Fibroblast of lung (primary cell): ENCODE data around the gene NTRK3. TPM values are rescaled to one million over a fixed set of nuclear protein-coding genes. Genes with fewer than 3 reads are reported as not detected.

ENCODE experiments used
- DNase-seq, 2 donors: peaks; one replicate each; pipeline versions ENCODE4 v3.0.0 to v3.0.0-alpha.2; 2010; ENCODE audit warnings: low read depth in 2 of 2
- H2AFZ ChIP-seq: 2 replicates; pipeline ENCODE4 v1.5.1; 2012; ENCODE audit warnings: low read length, control low read depth, inconsistent platforms
- H3K27ac ChIP-seq: 2 replicates; pipeline ENCODE4 v1.5.1; 2011; ENCODE audit warnings: low read length, control low read depth; ENCODE audit not compliant: insufficient read depth
- H3K27me3 ChIP-seq: 2 replicates; pipeline ENCODE4 v1.5.1; 2011; ENCODE audit warnings: mild to moderate bottlenecking, low read length; ENCODE audit not compliant: control insufficient read depth, insufficient read depth
- H3K36me3 ChIP-seq: 2 replicates; pipeline ENCODE4 v1.5.1; 2011; ENCODE audit warnings: low read length; ENCODE audit not compliant: control insufficient read depth, insufficient read depth
- H3K4me1 ChIP-seq: 2 replicates; pipeline ENCODE4 v1.5.1; 2011; ENCODE audit warnings: low read length; ENCODE audit not compliant: control insufficient read depth, insufficient read depth; ENCODE audit errors: extremely low read depth
- H3K4me2 ChIP-seq: 2 replicates; pipeline ENCODE4 v1.5.1; 2011; ENCODE audit warnings: low read length, control low read depth; ENCODE audit not compliant: insufficient read depth; ENCODE audit errors: extremely low read depth
- H3K4me3 ChIP-seq, 4 experiments: fragments of 200-600 bp in 1 of 4; sonication (generic) in 1 of 4; replicated peaks in 1 of 4; 2 replicates each; pipeline ENCODE4 v1.5.1; 2011 to 2016; ENCODE audit warnings: low read length in 4 of 4, low read depth in 3 of 4, mild to moderate bottlenecking in 3 of 4, control low read depth in 2 of 4, inconsistent platforms in 1 of 4, mixed read lengths in 1 of 4; ENCODE audit not compliant: insufficient read depth in 1 of 4; ENCODE audit errors: control extremely low read depth in 1 of 4
- H3K79me2 ChIP-seq: 2 replicates; pipeline ENCODE4 v1.5.1; 2012; ENCODE audit warnings: mild to moderate bottlenecking, low read length, inconsistent platforms; ENCODE audit not compliant: control insufficient read depth, insufficient read depth
- H3K9ac ChIP-seq: 2 replicates; pipeline ENCODE4 v1.5.1; 2011; ENCODE audit warnings: mild to moderate bottlenecking, low read length, control low read depth; ENCODE audit not compliant: insufficient read depth
- H3K9me3 ChIP-seq: 2 replicates; pipeline ENCODE4 v1.5.1; 2012; ENCODE audit warnings: low read depth, low read length; ENCODE audit not compliant: control insufficient read depth, insufficient read depth
- H4K20me1 ChIP-seq: 2 replicates; pipeline ENCODE4 v1.5.1; 2011; ENCODE audit warnings: low read length; ENCODE audit not compliant: control insufficient read depth, insufficient read depth; ENCODE audit errors: extremely low read depth
- EZH2 ChIP-seq: IDR thresholded peaks from 2 replicates; pipeline ENCODE4 v1.5.1; 2012; ENCODE audit warnings: low read length, control low read depth, mild to moderate bottlenecking; ENCODE audit errors: missing control alignments
- polyA plus RNA-seq, 2 donors: library from polyadenylated mRNA; depleted of rRNA in 1 of 2; stranded (reverse) in 1 of 2; unstranded in 1 of 2; fragments of >200 nt; gene quantifications; 2 replicates each; pipeline ENCODE4 v1.2.1, GENCODE V29; 2011 to 2012; ENCODE audit warnings: missing spikeins in 1 of 2
- total RNA-seq: library from RNA; depleted of rRNA; stranded (reverse); fragments of >200 nt; gene quantifications from 2 replicates; pipeline ENCODE4 v1.2.1, GENCODE V29; 2014
- TF ChIP-seq, protein P1 (sequence below), 2 donors: IDR thresholded peaks in 1 of 2; conservative IDR thresholded peaks in 1 of 2; 1 replicate in 1 of 2; 2 replicates in 1 of 2; pipeline ENCODE4 v1.5.1; 2011 to 2012; ENCODE audit warnings: low read length in 2 of 2, control low read depth in 1 of 2, inconsistent platforms in 1 of 2, low read depth in 1 of 2, mild to moderate bottlenecking in 1 of 2

Gene NTRK3
- total and polyA plus RNA-seq, 2 donors (not counting 1 experiment from before 2014, with no cell fraction given), result 0.06 TPM; not detected in 1

DNA sequence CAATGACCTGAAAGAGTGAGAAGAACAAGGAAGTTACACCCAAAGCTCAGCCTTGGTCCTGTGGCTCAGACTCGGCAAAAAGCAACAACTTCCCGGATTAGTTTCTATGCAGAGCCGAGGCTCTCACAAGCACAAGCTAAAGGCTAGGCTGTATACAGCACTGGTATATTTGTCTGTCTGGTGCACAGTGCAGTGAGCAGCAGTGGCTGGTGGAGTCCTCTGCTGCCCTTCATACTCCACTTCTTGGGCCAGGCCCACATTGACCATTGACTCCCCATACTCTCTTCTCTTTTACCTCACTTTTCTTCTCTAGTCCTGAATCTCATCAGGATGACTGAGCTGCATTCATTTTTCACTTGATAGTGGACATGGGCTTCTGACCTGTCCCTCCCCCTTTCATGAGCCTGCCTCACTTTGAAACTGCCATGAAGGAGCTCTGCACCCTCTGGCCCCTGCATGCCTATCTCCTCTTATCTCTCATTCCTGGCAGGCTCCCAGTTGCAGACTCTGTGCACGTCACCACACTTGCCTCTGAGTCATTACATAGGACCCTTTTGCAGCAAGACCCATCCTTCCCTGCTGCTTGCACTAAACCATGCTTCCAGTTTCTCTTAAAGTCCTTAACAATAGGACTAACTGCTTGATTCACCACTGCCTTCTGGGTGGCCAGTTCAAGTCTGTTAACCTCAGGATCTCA, 379.3 kb downstream of the NTRK3 start:
- H3K9me3 ChIP-seq, result no peaks in the 10 kb centered on the region
- no peak overlapping the region for H3K27ac ChIP-seq
- H3K9ac ChIP-seq, result no peak overlapping the region
- H3K4me2 ChIP-seq, result no peak overlapping the region
- H3K4me1 ChIP-seq, result peaks cover 3% of the 10 kb centered on the region
- peak; percentile 42 to 94 for DNase-seq
- H4K20me1 ChIP-seq, result no peaks in the 10 kb centered on the region
- no peak overlapping the region for H3K4me3 ChIP-seq
- H3K36me3 ChIP-seq, result no peaks in the 10 kb centered on the region
- H3K79me2 ChIP-seq, result no peaks in the 10 kb centered on the region
- H3K27me3 ChIP-seq, result no peaks in the 10 kb centered on the region
- no peak for TF ChIP-seq EZH2
- TF ChIP-seq, protein P1, sequence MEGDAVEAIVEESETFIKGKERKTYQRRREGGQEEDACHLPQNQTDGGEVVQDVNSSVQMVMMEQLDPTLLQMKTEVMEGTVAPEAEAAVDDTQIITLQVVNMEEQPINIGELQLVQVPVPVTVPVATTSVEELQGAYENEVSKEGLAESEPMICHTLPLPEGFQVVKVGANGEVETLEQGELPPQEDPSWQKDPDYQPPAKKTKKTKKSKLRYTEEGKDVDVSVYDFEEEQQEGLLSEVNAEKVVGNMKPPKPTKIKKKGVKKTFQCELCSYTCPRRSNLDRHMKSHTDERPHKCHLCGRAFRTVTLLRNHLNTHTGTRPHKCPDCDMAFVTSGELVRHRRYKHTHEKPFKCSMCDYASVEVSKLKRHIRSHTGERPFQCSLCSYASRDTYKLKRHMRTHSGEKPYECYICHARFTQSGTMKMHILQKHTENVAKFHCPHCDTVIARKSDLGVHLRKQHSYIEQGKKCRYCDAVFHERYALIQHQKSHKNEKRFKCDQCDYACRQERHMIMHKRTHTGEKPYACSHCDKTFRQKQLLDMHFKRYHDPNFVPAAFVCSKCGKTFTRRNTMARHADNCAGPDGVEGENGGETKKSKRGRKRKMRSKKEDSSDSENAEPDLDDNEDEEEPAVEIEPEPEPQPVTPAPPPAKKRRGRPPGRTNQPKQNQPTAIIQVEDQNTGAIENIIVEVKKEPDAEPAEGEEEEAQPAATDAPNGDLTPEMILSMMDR (conservative IDR thresholded peaks at IDR 0.05 in 1 of 2, IDR thresholded peaks at IDR 0.05 in 1 of 2; ENCODE audit: low read depth in 1 of 2, low read length in 2 of 2), result no peak
- no peak overlapping the region for H2AFZ ChIP-seq

DNA sequence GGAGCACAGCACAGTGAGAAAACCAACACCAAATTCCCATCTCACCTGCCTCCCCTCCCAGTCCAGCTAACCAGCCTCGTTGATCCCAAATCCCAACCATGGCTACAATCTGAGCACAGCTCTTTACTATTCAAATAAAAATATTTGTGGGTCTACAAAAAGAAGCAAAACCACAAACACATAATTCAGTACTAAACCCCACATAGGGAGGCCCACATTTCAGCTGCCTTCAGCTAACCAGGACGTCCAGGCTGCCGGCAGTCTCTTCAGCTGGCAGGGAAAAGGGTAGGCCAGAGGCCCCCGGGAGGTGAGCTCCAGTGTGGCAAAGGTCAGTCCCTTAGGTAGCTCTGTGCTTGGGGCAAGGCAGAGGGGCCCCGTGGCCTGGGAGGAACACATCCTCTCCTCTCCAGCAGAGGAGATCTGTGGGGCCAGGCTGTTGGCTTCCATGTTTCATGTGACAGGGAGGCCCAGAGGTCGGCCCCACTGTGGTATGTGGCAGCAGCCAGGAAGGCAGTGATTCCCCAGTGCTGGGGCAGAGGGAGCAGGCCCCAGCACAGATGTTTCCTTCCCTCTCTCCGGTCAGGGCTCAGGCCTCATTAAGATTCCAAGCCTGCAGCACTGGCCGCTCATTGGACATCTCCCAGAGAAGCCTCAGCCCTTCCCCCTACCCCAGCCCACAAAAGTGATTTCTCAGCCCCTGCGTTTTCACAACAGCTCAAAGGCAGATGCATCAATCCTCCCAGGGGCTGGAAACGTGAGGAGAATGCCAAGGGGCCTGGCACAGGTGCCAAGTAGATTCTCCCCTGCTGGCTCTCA, 381.4 kb downstream of the NTRK3 start:
- peaks cover 3% of the 10 kb centered on the region for H3K4me1 ChIP-seq
- H4K20me1 ChIP-seq, result no peaks in the 10 kb centered on the region
- no peak overlapping the region for H2AFZ ChIP-seq
- peak; percentile 35 to 81 for DNase-seq
- no peak overlapping the region for H3K9ac ChIP-seq
- TF ChIP-seq EZH2, result no peak
- TF ChIP-seq, protein P1 (conservative IDR thresholded peaks at IDR 0.05 in 1 of 2, IDR thresholded peaks at IDR 0.05 in 1 of 2; ENCODE audit: low read depth in 1 of 2, low read length in 2 of 2), result no peak
- H3K79me2 ChIP-seq, result no peaks in the 10 kb centered on the region
- no peaks in the 10 kb centered on the region for H3K27me3 ChIP-seq
- H3K9me3 ChIP-seq, result no peaks in the 10 kb centered on the region
- H3K27ac ChIP-seq, result no peak overlapping the region
- H3K4me2 ChIP-seq, result no peak overlapping the region
- no peaks in the 10 kb centered on the region for H3K36me3 ChIP-seq
- H3K4me3 ChIP-seq, result no peak overlapping the region

DNA sequence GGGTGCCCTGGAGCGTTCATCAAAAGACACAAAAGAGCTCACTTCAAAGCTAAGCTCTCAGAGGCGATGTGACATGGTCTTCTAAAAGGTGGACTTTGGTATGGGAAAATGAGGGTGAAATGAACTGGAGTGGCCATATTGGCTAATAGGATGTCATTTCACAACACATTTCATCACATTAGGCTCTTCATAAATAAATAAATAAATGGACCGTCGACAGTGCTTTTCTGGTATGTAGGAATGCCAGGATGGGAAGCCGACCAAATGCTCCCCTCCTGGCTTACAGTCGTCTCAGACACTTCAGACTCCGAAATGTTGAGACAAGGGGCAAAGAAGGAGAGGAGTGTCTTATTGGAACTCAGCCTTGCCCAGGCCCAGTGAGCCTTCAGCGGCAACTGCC, 383.0 kb downstream of the NTRK3 start:
- Histone ChIP-seq H3K4me2 (no peak overlapping the region), H2AFZ (no peak overlapping the region), H3K79me2 (no peaks in the 10 kb centered on the region), H3K4me3 (no peak overlapping the region), H3K27ac (no peak overlapping the region), H3K36me3 (no peaks in the 10 kb centered on the region), H3K4me1 (peaks cover 3% of the 10 kb centered on the region), H3K9me3 (no peaks in the 10 kb centered on the region), H4K20me1 (no peaks in the 10 kb centered on the region), H3K27me3 (no peaks in the 10 kb centered on the region), H3K9ac (no peak overlapping the region)
- DNase-seq, result peak; percentile 6 to 32
- TF ChIP-seq EZH2, result no peak
- TF ChIP-seq, protein P1 (conservative IDR thresholded peaks at IDR 0.05 in 1 of 2, IDR thresholded peaks at IDR 0.05 in 1 of 2; ENCODE audit: low read depth in 1 of 2, low read length in 2 of 2), result no peak
